H9 (cell line): ENCODE results near the gene CDH8. TPM values are rescaled to one million over a fixed set of nuclear protein-coding genes. Genes with fewer than 3 reads are reported as not detected.

Experiments
- DNase-seq: peaks from one replicate; pipeline ENCODE4 v3.0.0-alpha.2; 2017
- H2AFZ ChIP-seq: one replicate; pipeline ENCODE4 v1.6.1; 2013; ENCODE audit warnings: mild to moderate bottlenecking, low read length, control low read depth, moderate library complexity
- H2AK5ac ChIP-seq: 2 replicates; pipeline ENCODE4 v1.6.1; 2013; ENCODE audit warnings: low read length, control low read depth, mixed read lengths; ENCODE audit not compliant: insufficient read length
- H2BK120ac ChIP-seq: one replicate; pipeline ENCODE4 v1.6.1; 2013; ENCODE audit warnings: low read depth, mild to moderate bottlenecking, low read length, control low read depth, inconsistent platforms; ENCODE audit not compliant: poor library complexity, severe bottlenecking
- H2BK12ac ChIP-seq: 2 replicates; pipeline ENCODE4 v1.6.1; 2013; ENCODE audit warnings: low read length, control low read depth, mixed read lengths, low read depth; ENCODE audit not compliant: insufficient read length
- H2BK15ac ChIP-seq: 2 replicates; pipeline ENCODE4 v1.6.1; 2013; ENCODE audit warnings: low read depth, low read length, control low read depth
- H2BK20ac ChIP-seq: one replicate; pipeline ENCODE4 v1.6.1; 2013; ENCODE audit warnings: low read depth, mild to moderate bottlenecking, low read length, control low read depth, inconsistent platforms; ENCODE audit not compliant: poor library complexity, severe bottlenecking
- H2BK5ac ChIP-seq: 2 replicates; pipeline ENCODE4 v1.6.1; 2013; ENCODE audit warnings: low read length, control low read depth, mixed read lengths; ENCODE audit not compliant: insufficient read length
- H3K14ac ChIP-seq: 2 replicates; pipeline ENCODE4 v1.6.1; 2013; ENCODE audit warnings: low read length, control low read depth; ENCODE audit not compliant: insufficient read depth
- H3K18ac ChIP-seq: 2 replicates; pipeline ENCODE4 v1.6.1; 2013; ENCODE audit warnings: low read depth, mild to moderate bottlenecking, mixed read lengths, low read length, control low read depth; ENCODE audit not compliant: insufficient read length
- H3K23ac ChIP-seq: 2 replicates; pipeline ENCODE4 v1.6.1; 2013; ENCODE audit warnings: low read length, control low read depth, mixed read lengths, low read depth; ENCODE audit not compliant: insufficient read length
- H3K23me2 ChIP-seq: 2 replicates; pipeline ENCODE4 v1.6.1; 2013; ENCODE audit warnings: low read depth, mild to moderate bottlenecking, mixed read lengths, low read length, control low read depth; ENCODE audit not compliant: insufficient read length, poor library complexity, severe bottlenecking
- H3K27ac ChIP-seq: 2 replicates; pipeline ENCODE4 v1.5.1; 2013; ENCODE audit warnings: low read length, control low read depth, mixed read lengths, low read depth; ENCODE audit not compliant: insufficient read length
- H3K27me3 ChIP-seq: 2 replicates; pipeline ENCODE4 v1.6.1; 2013; ENCODE audit warnings: low read length, control low read depth, inconsistent platforms; ENCODE audit not compliant: insufficient read depth
- H3K4ac ChIP-seq: 2 replicates; pipeline ENCODE4 v1.6.1; 2013; ENCODE audit warnings: low read depth, mild to moderate bottlenecking, control low read depth, inconsistent platforms, low read length, moderate library complexity
- H3K4me1 ChIP-seq: 2 replicates; pipeline ENCODE4 v1.6.1; 2013; ENCODE audit warnings: low read length, control low read depth, inconsistent platforms; ENCODE audit not compliant: insufficient read depth
- H3K4me2 ChIP-seq: 2 replicates; pipeline ENCODE4 v1.6.1; 2013; ENCODE audit warnings: low read length, control low read depth, mixed read lengths; ENCODE audit not compliant: insufficient read length, insufficient read depth
- H3K56ac ChIP-seq: 2 replicates; pipeline ENCODE4 v1.6.1; 2013; ENCODE audit warnings: low read depth, mild to moderate bottlenecking, mixed read lengths, low read length, control low read depth; ENCODE audit not compliant: insufficient read length
- H3K79me1 ChIP-seq: 2 replicates; pipeline ENCODE4 v1.6.1; 2013; ENCODE audit warnings: low read depth, mild to moderate bottlenecking, moderate library complexity, low read length, control low read depth, inconsistent platforms; ENCODE audit not compliant: insufficient read depth, poor library complexity, severe bottlenecking
- H3K79me2 ChIP-seq: 2 replicates; pipeline ENCODE4 v1.6.1; 2013; ENCODE audit warnings: low read length, control low read depth, inconsistent platforms; ENCODE audit not compliant: insufficient read depth
- H3K9ac ChIP-seq: 2 replicates; pipeline ENCODE4 v1.6.1; 2013; ENCODE audit warnings: low read length, control low read depth, mixed read lengths; ENCODE audit not compliant: insufficient read length; ENCODE audit errors: extremely low read depth
- H3K9me3 ChIP-seq: one replicate; pipeline ENCODE4 v1.6.1; 2013; ENCODE audit warnings: low read depth, low read length, inconsistent platforms; ENCODE audit not compliant: control insufficient read depth
- H3T11ph ChIP-seq: one replicate; pipeline ENCODE4 v1.6.1; 2013; ENCODE audit warnings: mild to moderate bottlenecking, low read length, control low read depth, inconsistent platforms
- H4K20me1 ChIP-seq: one replicate; pipeline ENCODE4 v1.6.1; 2013; ENCODE audit not compliant: control insufficient read depth, insufficient read length, insufficient read depth
- H4K5ac ChIP-seq: 2 replicates; pipeline ENCODE4 v1.6.1; 2013; ENCODE audit warnings: low read depth, mild to moderate bottlenecking, mixed read lengths, low read length, control low read depth; ENCODE audit not compliant: insufficient read length
- H4K8ac ChIP-seq: replicated peaks from 2 replicates; pipeline ENCODE4 v1.6.1; 2013; ENCODE audit warnings: low read length, control low read depth, mixed read lengths, low read depth; ENCODE audit not compliant: insufficient read length
- H4K91ac ChIP-seq: 2 replicates; pipeline ENCODE4 v1.6.1; 2013; ENCODE audit warnings: low read depth, mild to moderate bottlenecking, moderate library complexity, mixed read lengths, low read length, control low read depth; ENCODE audit not compliant: insufficient read length
- H3K27ac Mint-ChIP-seq, 3 experiments: 2 replicates in 2 of 3; 3 replicates in 1 of 3; pipeline ENCODE4 v1.8.0; 2020 to 2021; ENCODE audit warnings: mixed read lengths in 3 of 3, mild to moderate bottlenecking in 1 of 3, moderate library complexity in 1 of 3
- H3K27me3 Mint-ChIP-seq: 2 replicates; pipeline ENCODE4 v1.8.0; 2021; ENCODE audit warnings: low read depth, mild to moderate bottlenecking, moderate library complexity, mixed read lengths
- H3K36me3 Mint-ChIP-seq, 3 experiments: 2 replicates in 2 of 3; 3 replicates in 1 of 3; pipeline ENCODE4 v1.8.0; 2020 to 2021; ENCODE audit warnings: low read depth in 3 of 3, mixed read lengths in 3 of 3; ENCODE audit not compliant: insufficient read depth in 1 of 3
- H3K4me1 Mint-ChIP-seq, 2 experiments: 2 replicates each; pipeline ENCODE4 v1.8.0; 2020; ENCODE audit warnings: mixed read lengths in 2 of 2
- H3K4me3 Mint-ChIP-seq, 2 experiments: 2 replicates in 1 of 2; 3 replicates in 1 of 2; pipeline ENCODE4 v1.8.0; 2020 to 2021; ENCODE audit warnings: mild to moderate bottlenecking in 2 of 2, mixed read lengths in 2 of 2, moderate library complexity in 1 of 2
- H3K9me3 Mint-ChIP-seq, 2 experiments: 2 replicates in 1 of 2; 3 replicates in 1 of 2; pipeline ENCODE4 v1.8.0; 2020; ENCODE audit warnings: mild to moderate bottlenecking in 2 of 2, mixed read lengths in 2 of 2, moderate library complexity in 1 of 2
- CTCF ChIP-seq: fragments of 200-600 bp; sonication (generic); conservative IDR thresholded peaks from 3 replicates; pipeline ENCODE4 v1.8.0; 2021; ENCODE audit warnings: antibody characterized with exemption, mild to moderate bottlenecking
- WGBS: extraction: QIAGEN DNeasy Blood & Tissue Kit; methylation state at CpG from one replicate; pipeline ENCODE4 v1.1.7; 2013; ENCODE audit warnings: missing lambda C conversion rate, low lambda C conversion rate, mixed read lengths; ENCODE audit not compliant: insufficient read length; ENCODE audit errors: extremely low coverage; 5-methylcytosine and 5-hydroxymethylcytosine counted together
- total RNA-seq: library from RNA; stranded (reverse); gene quantifications from 2 replicates; pipeline ENCODE4 v1.2.1, GENCODE V29; 2021

The CDH8 gene
- total RNA-seq, 1 experiment from 2014 or later, result 12.0 TPM

GRCh38 chr16:62051942-62052341 is 15.7 kb upstream of the CDH8 start:
- WGBS, result no CpG with 5 or more reads among the region's 4 CpGs
- Histone ChIP-seq H3K27ac (no peak overlapping the region), H2BK5ac (no peak overlapping the region), H3K4me1 (no peaks in the 10 kb centered on the region; the same call in 1 of the 2 replicates), H3K79me1 (no peaks in the 10 kb centered on the region), H3K23me2 (no peaks in the 10 kb centered on the region), H2BK20ac (no peak overlapping the region), H4K5ac (no peak overlapping the region), H3K27me3 (no peaks in the 10 kb centered on the region), H3K23ac (no peak overlapping the region), H3K4ac (no peak overlapping the region), H4K20me1 (no peaks in the 10 kb centered on the region), H4K8ac (no peak overlapping the region), H2BK120ac (no peak overlapping the region), H2AK5ac (no peak overlapping the region), H3T11ph (no peak overlapping the region), H3K14ac (no peak overlapping the region), H2BK12ac (no peak overlapping the region), H2BK15ac (no peak overlapping the region), H2AFZ (no peak overlapping the region), H3K18ac (no peak overlapping the region), H3K4me2 (no peak overlapping the region), H3K79me2 (no peaks in the 10 kb centered on the region), H3K56ac (no peak overlapping the region), H4K91ac (no peak overlapping the region), H3K9me3 (no peaks in the 10 kb centered on the region), H3K9ac (no peak overlapping the region)
- TF ChIP-seq CTCF, result no peak
- DNase-seq, result no peak
- Mint-ChIP-seq H3K27ac (no peak overlapping the region), H3K36me3 (peaks cover 0 to 6% (median 0%) of the 10 kb centered on the region in 3 experiments; a peak in 2 of 7 replicates), H3K4me1 (peaks cover 35 to 45% of the 10 kb centered on the region in 2 experiments), H3K9me3 (peaks cover 0 to 5% of the 10 kb centered on the region in 2 experiments; a peak in 2 of 5 replicates), H3K27me3 (peaks cover 3% of the 10 kb centered on the region; the same call in 1 of the 2 replicates), H3K4me3 (no peak overlapping the region)
